HL-60/S4 (cell line): ENCODE results near the gene LRRN1.
"Not testable (repeated sequence)": the region's sequence is repeated elsewhere in the genome, so short reads cannot be mapped to it uniquely, and the experiment has no call there.

Experiments
- in situ Hi-C: fragments of 300-500 bp; cut with MboI; formaldehyde crosslinking; loops from 2 replicates; pipeline ENCODE4 v1.14.3; 2022; ENCODE audit warnings: low sequenced_read_pairs

Gene LRRN1

DNA sequence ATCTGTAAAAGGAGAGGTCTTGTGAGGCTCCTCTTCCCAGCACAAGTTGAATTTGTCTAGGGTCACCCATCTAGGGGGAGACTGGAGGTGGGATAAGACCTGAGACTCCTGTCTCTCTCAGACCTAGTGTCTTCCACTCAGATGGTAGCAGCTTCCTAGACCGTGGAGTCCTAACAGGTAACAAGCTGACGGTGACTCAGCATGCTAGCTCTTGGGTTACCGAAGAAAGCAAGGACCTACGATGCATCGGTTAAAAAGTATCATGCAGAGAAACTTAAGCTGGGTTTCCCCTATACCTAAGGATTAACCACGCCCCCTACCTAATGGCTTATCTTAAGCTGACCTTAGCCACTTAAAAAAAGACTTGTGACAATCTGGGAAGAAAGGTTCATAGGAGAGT lies 7.6 kb downstream of the LRRN1 start:
- in situ Hi-C loops = no loop called here

- in situ Hi-C loops = no loop called here
Observed at GRCh38 chr3:3813013-3813412, 13.8 kb downstream of the LRRN1 start.

DNA sequence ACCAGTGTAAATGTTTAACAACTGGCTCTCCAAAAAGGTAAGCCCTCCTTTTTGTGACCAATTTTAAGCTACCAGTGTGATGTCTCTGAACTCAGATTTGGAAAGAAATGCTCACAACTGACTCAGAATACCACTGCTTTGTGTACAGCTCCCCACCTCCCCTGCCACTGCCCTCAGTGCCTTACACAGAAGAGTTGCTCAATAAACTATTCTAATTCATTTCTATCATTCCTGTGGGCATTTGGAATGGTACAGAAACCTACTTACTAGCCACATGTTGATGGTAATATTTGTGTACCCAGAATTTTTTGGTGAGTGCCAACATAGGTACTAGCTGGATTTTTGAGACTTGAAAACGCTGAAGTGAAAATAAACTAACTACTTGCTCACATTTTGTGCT lies 16.0 kb downstream of the LRRN1 start:
- in situ Hi-C loops = no loop called here

GRCh38 chr3:3816034-3816433 lies 16.8 kb downstream of the LRRN1 start:
- in situ Hi-C loops = no loop called here

DNA sequence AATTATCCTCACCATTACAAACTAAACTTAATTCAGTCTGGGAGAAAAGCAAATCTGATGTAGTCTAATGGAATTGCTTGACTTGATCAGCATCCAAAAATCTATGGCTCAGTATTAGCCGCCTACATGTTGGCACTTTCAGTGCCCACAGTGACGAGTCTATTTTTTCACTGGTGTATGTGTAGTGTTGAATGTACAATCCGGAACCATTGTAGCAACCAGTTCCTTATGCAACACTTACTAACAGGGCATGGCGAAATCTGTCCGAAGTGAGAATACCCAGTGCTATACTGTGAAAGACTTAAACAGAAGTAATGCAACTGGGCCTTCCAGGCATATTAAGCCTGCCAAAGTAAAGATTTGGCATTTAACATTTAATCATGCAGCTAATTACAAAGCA lies 18.6 kb downstream of the LRRN1 start:
- in situ Hi-C loops = no loop called here

DNA sequence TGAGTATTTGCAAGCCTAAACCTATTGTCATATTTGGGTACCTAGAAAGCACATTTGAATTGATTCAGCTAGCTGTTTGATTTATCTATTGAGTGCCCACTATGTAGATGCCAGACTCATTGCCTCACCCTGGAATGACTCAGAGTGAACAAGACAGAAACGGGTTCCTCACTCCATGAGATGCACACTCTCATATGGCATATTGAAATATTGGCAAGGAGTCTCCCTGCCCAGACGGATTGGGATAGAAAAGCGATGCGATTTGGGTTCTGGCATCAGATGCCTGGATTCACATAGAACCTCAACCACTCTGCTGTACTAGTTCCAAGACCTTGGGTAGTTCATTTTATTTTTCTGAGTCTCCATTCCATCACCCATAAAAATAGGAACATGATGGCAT lies 22.5 kb downstream of the LRRN1 start:
- in situ Hi-C loops = no loop called here

- in situ Hi-C loops = no loop called here
Observed at GRCh38 chr3:3825035-3825434, 25.8 kb downstream of the LRRN1 start.

GRCh38 chr3:3826521-3826920 lies 27.3 kb downstream of the LRRN1 start:
- in situ Hi-C loops = no loop called here

DNA sequence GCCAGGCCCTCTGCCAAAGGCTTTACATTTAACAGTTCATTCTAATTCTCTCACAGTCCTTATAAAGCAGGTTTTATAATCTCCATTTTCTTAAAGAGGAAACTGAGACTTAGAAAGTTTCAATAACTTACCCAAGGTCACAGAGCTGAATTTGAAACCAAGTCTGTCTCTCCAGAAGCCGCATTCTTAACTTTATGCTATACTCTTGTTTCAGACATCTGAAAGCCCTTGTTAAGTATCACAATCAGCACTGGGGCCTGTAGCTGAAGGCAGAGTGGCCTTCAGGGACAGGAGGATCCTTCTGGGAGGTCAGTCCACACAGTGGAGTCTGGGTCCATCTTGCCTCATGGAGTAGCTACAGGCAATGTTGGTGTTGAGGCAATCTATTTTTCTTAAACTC lies 27.9 kb downstream of the LRRN1 start:
- in situ Hi-C loops = no loop called here

DNA sequence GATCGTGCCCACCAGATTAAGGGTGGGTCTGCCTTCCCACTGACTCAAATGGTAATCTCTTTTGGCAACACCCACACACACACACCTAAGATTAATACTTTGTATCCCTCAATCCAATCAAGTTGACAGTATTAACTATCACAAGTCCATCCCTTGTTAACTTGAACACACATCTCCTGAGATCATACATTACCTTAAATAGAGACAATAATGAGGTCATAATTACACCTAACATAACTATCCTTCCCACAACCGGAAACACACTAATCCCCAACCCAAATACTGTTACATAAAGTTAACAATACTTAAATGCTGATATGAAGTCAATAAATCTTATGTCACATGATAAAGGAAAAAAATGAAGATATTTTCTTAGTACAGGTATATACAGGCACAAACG lies 29.2 kb downstream of the LRRN1 start:
- in situ Hi-C loops = not testable (repeated sequence)

DNA sequence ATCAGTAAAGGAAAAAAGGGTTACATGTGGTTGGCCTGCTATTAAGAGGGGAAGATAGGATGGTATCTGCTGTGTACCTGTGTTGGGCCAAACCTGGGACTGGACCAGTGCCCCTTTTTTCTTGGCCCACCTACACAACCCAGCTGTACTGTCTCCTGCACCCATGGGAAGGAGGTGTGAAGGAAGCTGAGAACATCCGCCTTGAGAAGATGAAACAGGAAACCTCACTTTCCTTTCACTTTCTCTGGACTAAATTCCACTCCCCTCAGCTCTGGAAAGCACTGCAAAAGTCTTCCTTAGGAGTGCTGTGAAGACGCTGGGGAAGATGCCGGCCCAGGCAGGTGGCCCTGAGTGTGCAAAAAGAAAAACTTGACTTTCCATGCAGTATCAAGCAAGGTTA lies 37.6 kb downstream of the LRRN1 start:
- in situ Hi-C loops = no loop called here

- in situ Hi-C loops = no loop called here
Observed at GRCh38 chr3:3842356-3842755, 43.1 kb downstream of the LRRN1 start.

GRCh38 chr3:3847994-3848922 lies 49.0 kb downstream of the LRRN1 start:
- in situ Hi-C loops = no loop called here

GRCh38 chr3:3848923-3849275 lies 49.7 kb downstream of the LRRN1 start:
- in situ Hi-C loops = no loop called here

GRCh38 chr3:3851621-3852323 lies 52.5 kb downstream of the LRRN1 start:
- in situ Hi-C loops = no loop called here

DNA sequence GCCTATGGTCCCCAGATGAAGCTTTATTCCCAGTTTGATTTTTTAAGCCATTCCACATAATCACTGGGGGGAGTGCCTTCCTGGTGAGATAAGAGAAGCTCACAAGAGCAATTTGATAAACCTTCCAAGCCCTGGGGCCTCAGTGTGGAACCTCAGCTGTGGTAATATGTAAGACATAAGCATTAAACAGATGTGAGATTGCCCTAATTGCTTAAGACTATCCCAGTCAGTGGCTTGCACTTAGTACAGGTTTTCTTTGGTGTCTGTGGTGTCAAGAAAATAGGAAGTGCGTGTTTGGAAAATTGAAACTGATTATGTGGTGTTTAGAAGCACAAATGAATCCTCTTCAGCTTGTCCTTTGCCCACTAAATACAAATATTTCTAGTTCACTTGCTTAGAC lies 54.3 kb downstream of the LRRN1 start:
- in situ Hi-C loops = no loop called here

- in situ Hi-C loops = no loop called here
Observed at GRCh38 chr3:3855056-3855455, 55.8 kb downstream of the LRRN1 start.

- in situ Hi-C loops = no loop called here
Observed at GRCh38 chr3:3860235-3860634, 61.0 kb downstream of the LRRN1 start.

DNA sequence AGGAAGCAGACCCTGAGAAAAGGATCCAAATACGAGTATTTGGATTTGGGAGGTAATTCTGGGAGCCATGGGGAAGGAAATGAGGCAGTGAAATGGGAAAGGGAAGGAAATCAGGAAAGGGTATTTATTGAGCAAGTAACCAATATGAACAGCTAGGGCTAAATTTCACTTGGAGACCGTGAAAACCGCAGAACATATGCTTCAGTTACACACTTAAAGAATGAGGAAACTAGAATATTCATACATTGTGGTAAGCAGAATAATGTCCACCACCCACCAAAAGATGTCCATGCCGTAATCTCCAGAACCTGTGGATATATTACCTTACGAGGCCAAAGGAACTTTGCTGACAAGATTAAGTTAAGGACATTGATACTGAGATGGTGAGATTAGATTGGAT lies 63.3 kb downstream of the LRRN1 start:
- in situ Hi-C loops = no loop called here

GRCh38 chr3:3875491-3875890 lies 76.3 kb downstream of the LRRN1 start:
- in situ Hi-C loops = no loop called here

- in situ Hi-C loops = no loop called here
Observed at GRCh38 chr3:3881050-3881449, 81.8 kb downstream of the LRRN1 start.

GRCh38 chr3:3887311-3887710 lies 88.1 kb downstream of the LRRN1 start:
- in situ Hi-C loops = not testable (repeated sequence)
